Neutrophil (primary cell): ENCODE results near the gene SRRM2.

Source experiments
- H3K27ac ChIP-seq: fragments of 200-600 bp; sonication (generic); 2 replicates; pipeline ENCODE4 v1.5.1; 2016; ENCODE audit warnings: mild to moderate bottlenecking, moderate library complexity
- H3K27me3 ChIP-seq: fragments of 200-600 bp; sonication (generic); 2 replicates; pipeline ENCODE4 v1.6.0; 2016; ENCODE audit warnings: mild to moderate bottlenecking
- H3K36me3 ChIP-seq: fragments of 200-600 bp; sonication (generic); 2 replicates; pipeline ENCODE4 v1.5.1; 2017
- H3K4me1 ChIP-seq, 2 experiments: fragments of 200-600 bp in 1 of 2; sonication (generic) in 1 of 2; 1 replicate in 1 of 2; 2 replicates in 1 of 2; pipeline versions ENCODE4 v1.5.1 to v1.6.1; 2013 to 2016; ENCODE audit warnings: low read depth in 1 of 2, low read length in 1 of 2, mild to moderate bottlenecking in 1 of 2, moderate library complexity in 1 of 2; ENCODE audit not compliant: control insufficient read depth in 1 of 2, insufficient read depth in 1 of 2
- H3K4me3 ChIP-seq, 2 experiments: fragments of 200-600 bp in 1 of 2; sonication (generic) in 1 of 2; 1 replicate in 1 of 2; 2 replicates in 1 of 2; pipeline ENCODE4 v1.5.1; 2013 to 2016; ENCODE audit warnings: low read depth in 1 of 2, low read length in 1 of 2, mild to moderate bottlenecking in 1 of 2, moderate library complexity in 1 of 2
- H3K9me3 ChIP-seq: fragments of 200-600 bp; sonication (generic); 2 replicates; pipeline ENCODE4 v1.5.1; 2016
- TF ChIP-seq, protein P1 (sequence below): fragments of 200-600 bp; sonication (generic); IDR thresholded peaks from 2 replicates; pipeline ENCODE4 v1.5.1; 2016; ENCODE audit warnings: antibody characterized with exemption

Gene SRRM2

DNA sequence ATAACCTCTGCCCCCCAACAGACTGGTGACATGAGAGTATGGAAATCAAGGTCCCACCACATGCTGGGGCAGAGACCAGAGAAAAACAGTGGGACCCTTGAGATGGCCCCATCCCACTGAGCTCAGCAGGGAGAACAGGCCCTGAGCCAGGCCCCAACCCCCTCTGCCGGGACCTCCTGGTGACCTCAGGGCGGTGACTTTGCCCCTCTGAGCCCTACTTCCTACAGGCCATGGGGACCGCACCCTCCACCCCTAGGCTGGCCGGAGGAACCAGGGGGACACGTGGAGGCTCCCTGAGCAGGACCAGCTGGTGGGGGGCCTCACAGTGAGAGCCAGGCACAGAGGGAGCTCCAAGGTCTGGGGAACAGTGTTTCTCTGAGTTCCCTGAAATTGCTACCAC lies 13.8 kb upstream of the SRRM2 start:
- TF ChIP-seq, protein P1, sequence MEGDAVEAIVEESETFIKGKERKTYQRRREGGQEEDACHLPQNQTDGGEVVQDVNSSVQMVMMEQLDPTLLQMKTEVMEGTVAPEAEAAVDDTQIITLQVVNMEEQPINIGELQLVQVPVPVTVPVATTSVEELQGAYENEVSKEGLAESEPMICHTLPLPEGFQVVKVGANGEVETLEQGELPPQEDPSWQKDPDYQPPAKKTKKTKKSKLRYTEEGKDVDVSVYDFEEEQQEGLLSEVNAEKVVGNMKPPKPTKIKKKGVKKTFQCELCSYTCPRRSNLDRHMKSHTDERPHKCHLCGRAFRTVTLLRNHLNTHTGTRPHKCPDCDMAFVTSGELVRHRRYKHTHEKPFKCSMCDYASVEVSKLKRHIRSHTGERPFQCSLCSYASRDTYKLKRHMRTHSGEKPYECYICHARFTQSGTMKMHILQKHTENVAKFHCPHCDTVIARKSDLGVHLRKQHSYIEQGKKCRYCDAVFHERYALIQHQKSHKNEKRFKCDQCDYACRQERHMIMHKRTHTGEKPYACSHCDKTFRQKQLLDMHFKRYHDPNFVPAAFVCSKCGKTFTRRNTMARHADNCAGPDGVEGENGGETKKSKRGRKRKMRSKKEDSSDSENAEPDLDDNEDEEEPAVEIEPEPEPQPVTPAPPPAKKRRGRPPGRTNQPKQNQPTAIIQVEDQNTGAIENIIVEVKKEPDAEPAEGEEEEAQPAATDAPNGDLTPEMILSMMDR, result no peak
- Histone ChIP-seq H3K4me1 (no peaks in the 10 kb centered on the region), H3K9me3 (no peaks in the 10 kb centered on the region), H3K4me3 (no peak overlapping the region), H3K36me3 (no peaks in the 10 kb centered on the region), H3K27me3 (no peaks in the 10 kb centered on the region), H3K27ac (no peak overlapping the region)

DNA sequence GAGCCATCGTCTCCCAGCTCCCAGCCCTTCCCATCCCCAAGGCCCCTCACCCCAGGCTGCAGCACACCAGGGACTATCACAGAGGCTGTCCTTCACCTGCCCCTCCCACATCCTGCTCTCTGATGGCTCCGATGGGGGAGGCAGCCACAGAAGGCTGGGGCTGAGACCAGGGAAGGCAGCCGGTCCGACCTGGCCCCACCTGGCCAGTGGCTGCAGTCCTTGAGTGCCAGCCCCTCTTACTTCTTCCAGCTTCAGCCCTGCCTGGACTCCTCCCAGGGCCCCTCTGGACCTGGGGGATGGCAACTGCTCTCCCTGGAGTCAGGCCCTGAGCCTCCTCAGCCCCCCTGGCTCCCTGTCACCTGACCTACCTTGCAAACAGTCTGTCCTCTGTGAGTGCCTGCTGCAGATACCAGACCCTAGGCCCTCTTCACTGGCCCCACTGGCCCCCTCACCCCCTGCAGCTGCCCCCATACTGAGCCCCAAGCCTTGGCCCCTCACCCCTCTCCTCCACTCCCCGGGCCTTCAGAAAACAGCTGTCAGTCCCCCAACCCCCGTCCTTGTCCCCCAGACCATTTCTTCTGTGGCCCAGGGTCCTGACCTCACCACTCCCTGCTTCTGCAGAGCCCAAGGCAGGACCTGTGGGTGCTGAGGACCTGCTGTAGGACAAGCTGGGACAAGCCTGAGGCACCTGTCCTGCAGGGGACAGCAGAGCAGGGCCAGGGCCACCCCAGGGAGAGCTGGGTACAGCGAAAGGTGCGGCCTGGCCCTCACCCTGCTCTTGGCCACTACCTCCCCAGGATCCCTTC lies 12.6 kb upstream of the SRRM2 start:
- H3K36me3 ChIP-seq, result no peaks in the 10 kb centered on the region
- no peaks in the 10 kb centered on the region for H3K4me1 ChIP-seq
- H3K9me3 ChIP-seq, result no peaks in the 10 kb centered on the region
- TF ChIP-seq, protein P1, result no peak
- H3K27ac ChIP-seq, result no peak overlapping the region
- H3K4me3 ChIP-seq, result no peak overlapping the region
- H3K27me3 ChIP-seq, result no peaks in the 10 kb centered on the region

DNA sequence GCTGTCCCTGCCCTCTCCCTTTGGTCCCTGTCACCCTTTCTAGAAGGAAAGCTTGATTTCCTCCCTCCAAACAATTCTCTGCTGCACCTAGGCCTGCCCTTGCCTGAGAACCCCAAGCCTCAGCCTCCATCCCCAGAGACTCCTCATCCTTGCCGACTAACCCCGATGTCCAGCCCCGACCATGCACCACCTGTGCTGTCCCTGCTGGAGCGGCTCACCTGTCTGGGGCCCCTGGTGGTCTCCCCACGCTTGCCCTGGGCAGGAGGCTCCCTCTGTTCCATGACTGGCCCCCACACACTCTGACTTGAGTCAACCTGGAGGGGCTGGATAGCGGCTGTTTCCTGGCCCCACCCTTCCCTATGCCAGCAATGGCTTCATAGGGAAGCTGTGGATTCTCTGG lies 12.0 kb upstream of the SRRM2 start:
- Histone ChIP-seq H3K9me3 (no peaks in the 10 kb centered on the region), H3K27ac (no peak overlapping the region), H3K4me3 (no peak overlapping the region), H3K4me1 (no peaks in the 10 kb centered on the region), H3K27me3 (no peaks in the 10 kb centered on the region), H3K36me3 (no peaks in the 10 kb centered on the region)
- TF ChIP-seq, protein P1, result no peak

DNA sequence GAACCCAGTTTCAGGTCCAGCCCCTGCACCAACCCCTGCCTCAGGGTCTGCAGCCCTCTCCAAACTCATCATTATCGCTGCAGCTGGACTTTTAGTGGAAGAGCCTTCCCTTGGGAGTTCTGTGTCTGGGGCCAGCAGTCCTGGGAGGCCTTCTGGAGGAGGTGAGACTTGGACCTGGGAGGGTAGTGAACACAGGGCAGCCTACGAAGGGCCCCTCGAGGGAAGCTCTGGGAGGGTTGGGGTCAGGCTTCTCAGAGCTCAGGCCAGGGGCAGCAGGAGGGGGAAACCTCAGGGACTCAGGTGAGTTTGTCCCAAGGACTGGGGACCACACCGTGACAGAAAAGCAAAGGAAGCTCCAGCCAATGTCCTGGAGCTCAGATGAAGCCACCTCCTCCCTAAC lies 11.3 kb upstream of the SRRM2 start:
- no peaks in the 10 kb centered on the region for H3K9me3 ChIP-seq
- TF ChIP-seq, protein P1, result no peak
- no peaks in the 10 kb centered on the region for H3K27me3 ChIP-seq
- no peak overlapping the region for H3K4me3 ChIP-seq
- H3K36me3 ChIP-seq, result no peaks in the 10 kb centered on the region
- H3K27ac ChIP-seq, result no peak overlapping the region
- no peaks in the 10 kb centered on the region for H3K4me1 ChIP-seq

DNA sequence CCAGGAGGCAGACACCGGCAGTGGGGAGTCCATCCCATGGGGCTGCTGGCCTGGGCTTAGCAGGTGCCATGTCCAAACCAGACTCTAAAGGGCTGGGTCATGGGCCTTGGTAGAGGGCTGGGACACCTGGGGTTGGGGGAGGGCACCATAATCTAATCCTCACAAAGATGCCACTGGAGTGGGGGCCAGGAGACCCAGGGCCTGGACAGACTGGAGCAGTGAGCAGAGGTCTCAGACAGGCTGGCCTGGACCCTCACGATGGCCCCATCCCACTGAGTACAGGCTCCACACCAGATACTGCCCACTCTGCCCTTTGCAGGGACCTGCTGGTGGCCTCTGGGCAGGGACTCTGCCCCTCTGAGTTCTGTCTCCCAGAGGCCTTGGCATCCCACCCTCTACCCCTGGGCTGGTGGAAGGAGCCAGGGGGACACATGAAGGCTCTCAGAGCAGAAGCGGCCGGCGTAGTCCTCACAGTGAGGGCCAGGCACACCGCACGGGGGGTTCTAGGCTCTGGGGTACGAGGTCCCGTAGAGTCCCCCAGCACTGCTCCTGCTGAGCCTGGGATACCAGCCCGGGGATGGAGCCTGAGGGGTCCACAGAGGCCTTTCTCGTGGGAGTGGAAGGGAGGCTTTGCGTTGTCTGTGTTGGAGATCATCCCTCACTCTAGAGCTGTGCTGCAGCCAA lies 10.0 kb upstream of the SRRM2 start:
- H3K4me3 ChIP-seq, result no peak overlapping the region
- H3K27me3 ChIP-seq, result no peaks in the 10 kb centered on the region
- no peaks in the 10 kb centered on the region for H3K4me1 ChIP-seq
- TF ChIP-seq, protein P1, result no peak
- H3K27ac ChIP-seq, result no peak overlapping the region
- no peaks in the 10 kb centered on the region for H3K36me3 ChIP-seq
- no peaks in the 10 kb centered on the region for H3K9me3 ChIP-seq
